ENCODE measurements around the gene CDH23. TPM values are rescaled to one million over a fixed set of nuclear protein-coding genes. Genes with fewer than 3 reads are reported as not detected.
"Not testable (repeated sequence)": the region's sequence is repeated elsewhere in the genome, so short reads cannot be mapped to it uniquely, and the experiment has no call there.

The CDH23 gene
- total RNA-seq (9.9 TPM), polyA plus RNA-seq (3.6 TPM)

DNA sequence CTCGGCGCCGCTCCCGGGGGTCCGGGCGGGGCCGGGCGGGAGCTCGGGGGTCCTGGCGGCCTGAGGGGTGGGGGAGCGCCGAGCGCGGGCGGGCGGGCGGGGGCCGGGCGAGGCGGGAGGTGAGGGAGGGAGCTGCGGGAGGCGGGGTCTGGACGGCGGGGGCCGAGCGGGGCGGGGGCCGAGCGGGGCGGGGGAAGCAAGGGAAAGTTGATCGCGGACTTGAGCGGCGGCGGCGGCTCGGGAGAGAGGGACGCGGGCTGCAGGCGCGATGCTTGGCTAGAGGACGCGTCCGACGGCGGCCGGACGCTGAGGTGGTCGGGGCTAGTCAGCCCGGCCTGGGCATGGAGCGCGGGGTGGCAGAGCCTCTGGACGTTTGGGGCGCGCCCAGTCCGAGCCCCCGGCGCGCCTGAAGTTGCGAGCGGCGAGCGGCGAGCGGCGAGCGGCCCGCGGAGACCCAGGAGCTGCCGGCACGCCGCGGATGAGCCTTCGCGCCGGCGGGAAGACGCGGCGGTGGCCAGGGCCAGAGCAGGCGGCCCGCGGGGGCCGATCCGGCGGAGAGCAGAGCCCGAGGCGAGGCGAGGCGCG is at the start of gene CDH23:
CDH23 (plus strand) TSS at position 210 of the 585 bp plus-strand sequence. CDS start 42,912 bp downstream, outside the sequence.
- Histone ChIP-seq H3K27ac (ENCODE audit: low read depth) (no peak within 1 kb of the TSS), H3K4me1 (ENCODE audit: insufficient read depth) (no peaks in the 10 kb centered on the region), H3K4me3 (ENCODE audit: low read depth, low read length) (peak within 1 kb of the TSS; percentile 46), H3K36me3 (ENCODE audit: insufficient read depth) (no peaks in the 10 kb centered on the region)
- no peak for DNase-seq (ENCODE audit: extremely low spot score)
- under 1% methylated on average over 90 of the region's 91 CpGs for WGBS

DNA sequence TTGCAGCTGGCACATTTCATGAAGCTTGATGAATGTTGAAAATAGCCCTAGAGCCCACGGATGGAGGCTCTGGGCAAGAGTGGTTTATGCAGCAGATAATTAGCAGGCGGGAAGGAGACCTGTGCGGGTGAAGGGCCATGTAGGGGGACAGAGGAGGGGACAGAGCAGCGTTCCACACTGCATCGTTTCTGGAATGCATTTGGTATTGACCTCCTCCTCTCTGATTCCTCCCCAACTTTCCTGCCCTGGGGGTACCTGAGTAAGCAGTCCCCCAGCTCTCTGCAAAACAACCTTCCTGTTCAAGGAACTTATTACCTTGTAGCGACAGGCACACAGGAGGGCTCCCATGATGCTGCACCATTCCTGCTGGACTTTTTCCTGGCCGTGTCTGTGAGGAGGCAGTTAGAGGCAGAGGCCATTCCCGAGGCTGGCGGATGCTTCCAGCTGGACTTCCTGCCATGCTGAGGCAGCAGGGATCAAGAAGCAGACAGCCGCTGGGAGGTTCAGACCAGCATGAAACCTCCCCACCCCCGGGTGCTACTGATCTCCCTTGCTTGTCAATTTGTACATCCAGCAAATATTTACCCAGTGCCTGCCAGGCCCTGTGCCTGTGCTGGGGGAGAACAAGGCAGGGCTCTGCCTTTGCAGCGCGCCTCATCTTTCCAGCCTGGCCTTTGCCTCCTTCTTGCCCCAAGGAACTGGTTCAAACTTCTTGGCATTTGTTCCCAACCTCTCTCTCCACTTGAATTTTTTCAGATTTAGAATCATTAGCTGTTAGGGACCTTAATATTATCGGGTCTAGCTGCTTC is 48.9 kb upstream of the CDH23 start:
- no peaks in the 10 kb centered on the region for H3K36me3 ChIP-seq (ENCODE audit: insufficient read depth)
- H3K27ac ChIP-seq (ENCODE audit: low read depth) = no peak overlapping the region
- DNase-seq (ENCODE audit: extremely low spot score) = no peak
- no peak overlapping the region for H3K4me3 ChIP-seq (ENCODE audit: low read depth, low read length)
- WGBS = 82% methylated on average over 14 of the region's 14 CpGs
- no peaks in the 10 kb centered on the region for H3K4me1 ChIP-seq (ENCODE audit: insufficient read depth)

DNA sequence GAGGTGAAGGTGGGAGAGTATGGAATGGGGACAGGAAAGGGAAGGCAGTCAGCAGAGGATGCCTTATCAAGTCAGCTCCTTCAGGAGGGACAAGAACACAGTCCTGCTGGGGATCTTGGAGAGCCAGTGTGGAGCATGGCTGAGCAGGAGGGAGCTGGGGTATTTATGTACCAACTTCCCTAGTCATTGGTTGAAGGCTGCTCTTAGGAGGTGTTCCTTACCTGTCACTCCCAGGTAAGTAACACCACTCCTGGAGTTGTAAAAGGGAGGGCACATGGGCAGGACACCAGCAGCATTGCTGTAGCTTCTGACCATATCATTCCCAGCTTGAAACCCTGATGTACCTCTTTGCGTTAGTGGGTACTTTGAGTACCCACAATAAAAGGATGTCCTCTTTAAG is 47.9 kb upstream of the CDH23 start:
- no peak for DNase-seq (ENCODE audit: extremely low spot score)
- Histone ChIP-seq H3K4me3 (ENCODE audit: low read depth, low read length) (no peak overlapping the region), H3K36me3 (ENCODE audit: insufficient read depth) (no peaks in the 10 kb centered on the region), H3K4me1 (ENCODE audit: insufficient read depth) (no peaks in the 10 kb centered on the region), H3K27ac (ENCODE audit: low read depth) (no peak overlapping the region)
- 96% methylated on average over 1 of the region's 1 CpG for WGBS

DNA sequence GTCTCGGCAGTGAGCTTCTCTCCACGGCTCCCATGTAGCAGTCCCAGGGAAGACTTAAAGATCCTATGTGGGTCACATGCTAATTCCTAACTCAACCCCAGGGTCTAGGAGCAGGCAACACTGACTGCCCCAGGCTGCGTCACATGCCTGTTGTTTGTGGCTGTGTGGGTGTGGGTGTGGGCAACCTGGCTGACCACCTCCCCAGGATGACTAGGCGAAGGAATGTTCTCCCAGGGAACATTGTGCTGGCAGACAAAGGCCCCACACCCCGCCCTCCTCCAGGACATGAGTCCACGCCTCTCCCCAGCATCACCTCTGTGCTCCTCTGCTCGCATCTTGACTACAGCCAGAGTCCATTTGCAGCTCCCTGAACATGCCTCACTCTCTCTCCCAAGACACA is 47.3 kb upstream of the CDH23 start:
- Histone ChIP-seq H3K27ac (ENCODE audit: low read depth) (no peak overlapping the region), H3K4me3 (ENCODE audit: low read depth, low read length) (no peak overlapping the region), H3K36me3 (ENCODE audit: insufficient read depth) (no peaks in the 10 kb centered on the region), H3K4me1 (ENCODE audit: insufficient read depth) (no peaks in the 10 kb centered on the region)
- WGBS = 95% methylated on average over 7 of the region's 7 CpGs
- no peak for DNase-seq (ENCODE audit: extremely low spot score)

DNA sequence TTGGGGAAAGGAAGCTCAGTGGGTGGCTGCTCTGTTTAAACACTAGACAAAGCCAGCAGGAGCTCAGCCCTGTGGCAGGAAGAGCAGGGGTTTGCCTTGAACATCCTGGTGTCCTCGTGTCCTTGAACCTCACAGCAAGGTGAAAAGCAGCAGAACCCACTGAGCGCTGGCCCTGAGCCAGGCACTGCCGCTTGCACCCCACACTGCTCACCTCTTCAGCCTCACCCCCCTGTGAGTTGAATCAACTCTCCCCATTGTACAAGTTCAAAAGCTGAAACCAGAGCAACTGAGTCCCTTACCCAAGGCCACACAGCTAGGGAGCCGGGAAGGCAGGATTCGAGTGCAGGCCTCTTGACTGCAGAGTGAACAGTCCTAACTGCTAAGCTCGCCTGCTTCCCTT is 45.6 kb upstream of the CDH23 start:
- Histone ChIP-seq H3K27ac (ENCODE audit: low read depth) (no peak overlapping the region), H3K36me3 (ENCODE audit: insufficient read depth) (no peaks in the 10 kb centered on the region), H3K4me1 (ENCODE audit: insufficient read depth) (no peaks in the 10 kb centered on the region), H3K4me3 (ENCODE audit: low read depth, low read length) (no peak overlapping the region)
- 93% methylated on average over 6 of the region's 6 CpGs for WGBS
- no peak for DNase-seq (ENCODE audit: extremely low spot score)

DNA sequence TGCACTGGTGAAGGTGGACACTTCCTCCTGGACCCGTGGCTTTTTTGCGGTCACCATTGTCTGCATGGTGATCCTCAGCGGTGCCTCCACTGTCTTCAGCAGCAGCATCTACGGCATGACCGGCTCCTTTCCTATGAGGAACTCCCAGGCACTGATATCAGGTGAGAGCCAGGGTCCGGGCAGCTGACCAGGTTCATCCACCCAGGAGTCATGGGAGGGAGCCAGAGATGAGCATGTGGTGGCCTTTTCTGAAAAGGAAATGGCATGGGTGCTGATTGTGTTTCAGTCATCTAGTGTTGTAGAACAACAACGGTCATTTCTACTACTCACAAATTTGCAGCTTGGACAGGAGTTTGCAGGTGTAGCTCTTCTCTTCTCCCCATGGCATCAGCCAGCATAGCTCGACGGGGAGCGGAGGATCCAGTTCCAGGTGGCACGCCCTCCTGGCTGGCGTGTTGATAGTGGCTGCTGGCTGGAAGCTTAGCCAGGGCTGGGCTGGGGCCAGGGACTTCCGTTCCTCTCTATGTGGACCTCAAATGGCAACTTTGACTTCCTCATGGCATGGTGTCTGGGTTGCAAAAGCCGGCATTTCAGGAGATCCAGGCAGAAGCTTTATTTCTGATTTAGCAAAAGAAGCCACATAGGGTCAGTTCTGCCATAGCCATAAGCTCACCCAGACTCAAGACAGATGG is 44.9 kb upstream of the CDH23 start:
- no peaks in the 10 kb centered on the region for H3K36me3 ChIP-seq (ENCODE audit: insufficient read depth)
- H3K4me1 ChIP-seq (ENCODE audit: insufficient read depth) = no peaks in the 10 kb centered on the region
- no peak overlapping the region for H3K27ac ChIP-seq (ENCODE audit: low read depth)
- no peak overlapping the region for H3K4me3 ChIP-seq (ENCODE audit: low read depth, low read length)
- WGBS = 86% methylated on average over 14 of the region's 14 CpGs
- no peak for DNase-seq (ENCODE audit: extremely low spot score)

DNA sequence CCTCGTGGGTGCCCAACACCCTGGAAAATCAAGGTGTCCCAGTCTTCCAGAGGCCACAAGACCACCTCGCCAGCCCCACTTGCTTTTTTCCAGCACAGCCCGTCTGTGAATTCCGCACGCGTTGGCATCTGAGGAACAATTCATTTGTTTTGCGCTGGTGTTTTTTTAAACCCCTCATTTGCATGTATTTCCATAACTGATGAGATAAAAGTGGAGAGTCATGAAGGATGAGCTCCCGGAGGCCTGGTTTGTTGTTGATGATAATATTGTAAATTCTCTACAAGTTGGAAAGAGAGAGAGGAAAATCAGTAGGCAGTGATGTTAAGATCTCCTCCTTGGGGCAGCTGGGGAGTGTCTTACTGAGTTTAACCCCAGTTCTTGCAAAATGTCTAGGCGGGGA is 43.1 kb upstream of the CDH23 start:
- Histone ChIP-seq H3K4me1 (ENCODE audit: insufficient read depth) (no peaks in the 10 kb centered on the region), H3K27ac (ENCODE audit: low read depth) (no peak overlapping the region), H3K4me3 (ENCODE audit: low read depth, low read length) (no peak overlapping the region), H3K36me3 (ENCODE audit: insufficient read depth) (peaks cover 3% of the 10 kb centered on the region)
- 71% methylated on average over 9 of the region's 9 CpGs for WGBS
- DNase-seq (ENCODE audit: extremely low spot score) = no peak

DNA sequence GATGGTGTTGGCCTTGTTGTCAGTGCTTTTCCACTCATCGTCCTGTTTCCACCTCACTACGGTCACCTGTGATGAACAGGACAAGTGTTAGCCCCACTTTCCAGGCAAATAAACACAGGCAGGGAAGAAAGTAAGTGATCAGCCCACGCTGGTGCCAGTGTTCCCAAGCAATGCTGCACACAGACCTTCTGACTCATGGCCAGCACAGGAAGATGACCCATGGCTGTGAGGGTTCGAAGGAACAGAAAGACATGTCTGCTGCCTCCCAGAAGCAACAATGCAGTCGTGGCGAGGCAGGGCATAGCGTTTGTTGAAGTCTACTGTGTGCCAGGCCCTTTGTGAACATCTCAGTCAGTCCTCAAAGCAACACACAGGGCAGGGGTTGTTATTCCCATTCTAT is 41.9 kb upstream of the CDH23 start:
- Histone ChIP-seq H3K4me1 (ENCODE audit: insufficient read depth) (no peaks in the 10 kb centered on the region), H3K36me3 (ENCODE audit: insufficient read depth) (peaks cover 3% of the 10 kb centered on the region), H3K4me3 (ENCODE audit: low read depth, low read length) (no peak overlapping the region), H3K27ac (ENCODE audit: low read depth) (no peak overlapping the region)
- WGBS = 93% methylated on average over 7 of the region's 7 CpGs
- no peak for DNase-seq (ENCODE audit: extremely low spot score)

DNA sequence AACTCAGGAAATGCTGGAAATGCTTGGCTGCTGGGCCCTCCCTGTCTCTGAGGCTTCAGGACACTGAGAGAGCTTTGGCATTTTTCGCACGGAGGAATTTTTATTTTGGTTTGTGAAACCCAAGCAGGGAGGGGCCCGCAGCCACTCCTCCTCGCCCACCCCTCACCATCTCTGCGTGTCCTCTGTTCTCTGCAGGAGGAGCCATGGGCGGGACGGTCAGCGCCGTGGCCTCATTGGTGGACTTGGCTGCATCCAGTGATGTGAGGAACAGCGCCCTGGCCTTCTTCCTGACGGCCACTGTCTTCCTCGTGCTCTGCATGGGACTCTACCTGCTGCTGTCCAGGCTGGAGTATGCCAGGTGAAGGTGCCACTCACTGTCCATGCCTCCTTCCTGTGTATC is 40.8 kb upstream of the CDH23 start:
- Histone ChIP-seq H3K4me1 (ENCODE audit: insufficient read depth) (no peaks in the 10 kb centered on the region), H3K4me3 (ENCODE audit: low read depth, low read length) (no peak overlapping the region), H3K27ac (ENCODE audit: low read depth) (no peak overlapping the region), H3K36me3 (ENCODE audit: insufficient read depth) (peaks cover 3% of the 10 kb centered on the region)
- 89% methylated on average over 12 of the region's 12 CpGs for WGBS
- no peak for DNase-seq (ENCODE audit: extremely low spot score)

DNA sequence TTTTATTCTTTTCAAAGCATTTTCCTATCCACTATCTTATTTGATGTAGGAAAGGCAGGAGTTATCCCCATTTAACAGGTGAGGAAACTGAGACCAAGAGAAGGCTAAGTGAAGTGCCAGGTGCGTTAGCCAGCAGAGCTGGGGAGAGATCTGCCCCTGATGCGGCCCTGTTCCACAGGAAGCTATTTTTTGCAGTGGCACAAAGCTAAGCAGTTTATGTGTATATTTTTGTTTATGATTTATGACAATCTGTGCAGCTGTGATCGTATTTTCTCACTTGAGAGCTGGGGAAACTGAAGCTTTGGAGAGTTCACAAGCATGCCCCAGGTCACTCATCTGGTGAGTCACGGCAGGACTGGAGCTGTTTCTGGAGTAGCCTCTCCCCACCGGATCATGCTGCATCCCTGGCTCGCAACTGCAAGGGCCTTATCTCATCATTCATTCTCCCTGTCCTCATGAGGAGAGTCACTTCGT is 38.9 kb upstream of the CDH23 start:
- WGBS = 64% methylated on average over 7 of the region's 7 CpGs
- DNase-seq (ENCODE audit: extremely low spot score) = no peak
- Histone ChIP-seq H3K36me3 (ENCODE audit: insufficient read depth) (peaks cover 3% of the 10 kb centered on the region), H3K4me3 (ENCODE audit: low read depth, low read length) (no peak overlapping the region), H3K4me1 (ENCODE audit: insufficient read depth) (no peaks in the 10 kb centered on the region), H3K27ac (ENCODE audit: low read depth) (no peak overlapping the region)

DNA sequence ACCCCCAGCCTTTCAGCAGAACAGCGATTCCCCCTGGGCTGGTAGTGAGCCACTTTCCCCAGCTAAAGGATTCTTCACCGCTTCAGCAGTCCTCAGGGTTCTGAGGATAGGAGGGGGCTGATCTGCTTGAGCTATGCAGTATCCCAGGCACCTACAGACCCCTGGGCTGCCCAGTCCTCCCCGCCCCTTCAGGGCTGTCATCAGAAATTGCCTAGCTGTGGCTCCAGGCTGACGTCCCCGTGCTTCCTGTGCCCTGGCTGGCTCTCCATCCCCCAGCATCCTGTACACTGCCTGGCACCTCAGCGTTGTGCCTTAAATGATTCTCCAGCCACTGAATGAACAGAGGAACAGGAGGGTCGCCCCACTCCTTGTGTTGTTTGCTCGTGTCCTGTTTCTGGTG is 38.4 kb upstream of the CDH23 start:
- Histone ChIP-seq H3K4me3 (ENCODE audit: low read depth, low read length) (no peak overlapping the region), H3K4me1 (ENCODE audit: insufficient read depth) (no peaks in the 10 kb centered on the region), H3K36me3 (ENCODE audit: insufficient read depth) (peaks cover 3% of the 10 kb centered on the region), H3K27ac (ENCODE audit: low read depth) (no peak overlapping the region)
- WGBS = 85% methylated on average over 8 of the region's 8 CpGs
- DNase-seq (ENCODE audit: extremely low spot score) = no peak

DNA sequence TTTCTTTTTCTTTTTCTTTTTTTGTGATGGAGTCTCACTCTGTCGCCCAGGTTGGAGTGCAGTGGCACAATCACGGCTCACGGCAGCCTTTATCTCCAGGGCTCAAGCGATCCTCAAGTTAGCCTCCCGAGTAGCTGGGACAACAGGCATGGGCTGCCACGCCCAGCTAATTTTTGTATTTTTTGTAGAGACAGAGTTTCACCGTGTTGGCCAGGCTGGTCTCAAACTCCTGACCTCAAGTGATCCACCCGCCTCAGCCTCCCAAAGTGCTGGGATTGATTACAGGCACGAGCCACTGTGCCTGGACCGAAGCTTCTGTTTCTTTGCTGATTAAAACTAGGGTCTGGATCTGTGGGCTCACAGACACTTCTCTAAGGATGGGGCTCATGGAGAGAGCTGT is 37.8 kb upstream of the CDH23 start:
- DNase-seq (ENCODE audit: extremely low spot score); H3K4me1 ChIP-seq (ENCODE audit: insufficient read depth); H3K36me3 ChIP-seq (ENCODE audit: insufficient read depth); H3K27ac ChIP-seq (ENCODE audit: low read depth); H3K4me3 ChIP-seq (ENCODE audit: low read depth, low read length): not testable (repeated sequence)
- 90% methylated on average over 10 of the region's 10 CpGs for WGBS

DNA sequence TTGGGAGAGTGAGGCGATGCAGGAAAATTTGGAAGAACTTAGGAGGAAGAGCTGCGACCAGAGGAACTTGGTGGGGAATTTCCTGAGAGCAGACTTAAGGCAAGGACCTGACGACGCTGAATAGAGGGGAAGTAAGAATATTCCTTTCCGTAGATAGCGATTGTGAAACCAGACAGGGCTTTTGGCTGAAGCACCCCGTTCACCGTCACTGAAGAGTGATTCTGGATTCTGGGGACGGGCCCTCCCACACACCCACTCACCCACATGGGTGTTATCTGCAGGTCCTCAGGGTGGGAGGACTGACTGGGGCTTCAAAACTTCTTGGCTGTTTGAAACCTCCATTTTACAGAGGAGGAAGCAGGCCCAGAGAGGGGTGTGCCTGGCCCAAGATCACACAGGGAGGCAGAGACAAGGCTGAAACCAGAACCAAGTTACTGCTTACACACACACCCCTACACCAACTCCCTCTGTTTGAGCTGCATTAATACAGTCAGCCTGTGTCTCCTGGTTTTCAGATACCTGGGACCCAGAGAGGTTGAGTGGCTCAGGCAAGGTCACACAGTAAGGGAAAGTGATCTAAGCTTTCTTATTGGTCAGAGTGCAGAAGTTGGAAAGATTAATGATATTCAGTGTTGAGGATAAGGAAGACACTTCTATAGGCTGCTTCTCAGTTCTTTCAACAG is 37.2 kb upstream of the CDH23 start:
- Histone ChIP-seq H3K4me1 (ENCODE audit: insufficient read depth) (no peaks in the 10 kb centered on the region), H3K27ac (ENCODE audit: low read depth) (no peak overlapping the region), H3K36me3 (ENCODE audit: insufficient read depth) (peaks cover 3% of the 10 kb centered on the region), H3K4me3 (ENCODE audit: low read depth, low read length) (no peak overlapping the region)
- no peak for DNase-seq (ENCODE audit: extremely low spot score)
- 61% methylated on average over 9 of the region's 9 CpGs for WGBS

Data from urinary bladder (tissue), 4 donors.